Neural progenitor cell (in vitro differentiated cells): Measurements from ENCODE around the gene DCAF5.

Experiments
- EZH2 ChIP-seq: fragments of 200-600 bp; sonication (generic); IDR thresholded peaks from 2 replicates; pipeline ENCODE4 v1.6.1; 2017; ENCODE audit warnings: antibody characterized with exemption, mild to moderate bottlenecking, moderate library complexity
- EZH2phosphoT487 ChIP-seq: fragments of 200-600 bp; sonication (generic); IDR thresholded peaks from 2 replicates; pipeline ENCODE4 v1.6.1; 2017; ENCODE audit warnings: antibody characterized with exemption
- TF ChIP-seq, protein P1 (sequence below): fragments of 200-600 bp; sonication (generic); IDR thresholded peaks from 2 replicates; pipeline ENCODE4 v1.5.1; 2017; ENCODE audit warnings: antibody characterized with exemption, mild to moderate bottlenecking

DNA sequence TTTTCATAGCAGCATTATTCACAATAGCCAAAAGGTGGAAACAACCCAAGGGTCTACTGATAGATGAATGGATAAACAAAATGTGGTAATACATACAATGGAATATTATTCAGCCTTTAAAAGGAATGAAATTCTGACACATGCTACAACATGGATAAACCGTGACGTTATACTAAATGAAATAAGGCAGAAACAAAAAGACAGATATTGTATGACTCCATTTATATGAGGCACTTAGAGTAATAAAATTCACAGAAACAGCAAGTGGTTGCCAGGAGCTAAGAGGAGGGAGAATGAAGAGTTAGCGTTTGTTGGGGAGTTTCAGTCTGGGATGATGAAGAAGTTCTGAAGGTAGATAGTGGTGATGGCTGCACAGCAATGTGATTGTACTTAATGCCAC lies 76.6 kb downstream of the DCAF5 start:
- TF ChIP-seq, protein P1, sequence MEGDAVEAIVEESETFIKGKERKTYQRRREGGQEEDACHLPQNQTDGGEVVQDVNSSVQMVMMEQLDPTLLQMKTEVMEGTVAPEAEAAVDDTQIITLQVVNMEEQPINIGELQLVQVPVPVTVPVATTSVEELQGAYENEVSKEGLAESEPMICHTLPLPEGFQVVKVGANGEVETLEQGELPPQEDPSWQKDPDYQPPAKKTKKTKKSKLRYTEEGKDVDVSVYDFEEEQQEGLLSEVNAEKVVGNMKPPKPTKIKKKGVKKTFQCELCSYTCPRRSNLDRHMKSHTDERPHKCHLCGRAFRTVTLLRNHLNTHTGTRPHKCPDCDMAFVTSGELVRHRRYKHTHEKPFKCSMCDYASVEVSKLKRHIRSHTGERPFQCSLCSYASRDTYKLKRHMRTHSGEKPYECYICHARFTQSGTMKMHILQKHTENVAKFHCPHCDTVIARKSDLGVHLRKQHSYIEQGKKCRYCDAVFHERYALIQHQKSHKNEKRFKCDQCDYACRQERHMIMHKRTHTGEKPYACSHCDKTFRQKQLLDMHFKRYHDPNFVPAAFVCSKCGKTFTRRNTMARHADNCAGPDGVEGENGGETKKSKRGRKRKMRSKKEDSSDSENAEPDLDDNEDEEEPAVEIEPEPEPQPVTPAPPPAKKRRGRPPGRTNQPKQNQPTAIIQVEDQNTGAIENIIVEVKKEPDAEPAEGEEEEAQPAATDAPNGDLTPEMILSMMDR = no peak
- TF ChIP-seq EZH2 = no peak
- no peak for TF ChIP-seq EZH2phosphoT487
